Neuronal stem cell (in vitro differentiated cells): ENCODE data around the gene PDGFD.

Experiments
- DNase-seq: peaks from one replicate; pipeline ENCODE4 v3.0.0-alpha.2; 2013; ENCODE audit warnings: low spot score
- H2AFZ ChIP-seq: one replicate; pipeline ENCODE4 v1.6.1; 2013; ENCODE audit warnings: mild to moderate bottlenecking, low read length, inconsistent platforms
- H2AK5ac ChIP-seq: 2 replicates; pipeline ENCODE4 v1.6.1; 2013; ENCODE audit warnings: low read depth, mild to moderate bottlenecking, inconsistent platforms, low read length, moderate library complexity, mixed read lengths
- H2BK120ac ChIP-seq: 2 replicates; pipeline ENCODE4 v1.6.1; 2013; ENCODE audit warnings: low read depth, mild to moderate bottlenecking, inconsistent platforms, low read length, moderate library complexity, mixed read lengths
- H2BK12ac ChIP-seq: one replicate; pipeline ENCODE4 v1.6.1; 2013; ENCODE audit warnings: low read length, inconsistent platforms
- H2BK15ac ChIP-seq: 2 replicates; pipeline ENCODE4 v1.6.1; 2013; ENCODE audit warnings: mild to moderate bottlenecking, low read length, inconsistent platforms, mixed read lengths
- H2BK5ac ChIP-seq: one replicate; pipeline ENCODE4 v1.6.1; 2013; ENCODE audit warnings: inconsistent platforms, mild to moderate bottlenecking, low read length, moderate library complexity
- H3K14ac ChIP-seq: one replicate; pipeline ENCODE4 v1.6.1; 2013; ENCODE audit warnings: low read length, inconsistent platforms
- H3K18ac ChIP-seq: 2 replicates; pipeline ENCODE4 v1.6.1; 2013; ENCODE audit warnings: low read length, inconsistent platforms
- H3K23ac ChIP-seq: 2 replicates; pipeline ENCODE4 v1.6.1; 2013; ENCODE audit warnings: low read depth, mild to moderate bottlenecking, mixed read lengths, low read length, inconsistent platforms; ENCODE audit not compliant: poor library complexity
- H3K27ac ChIP-seq: replicated peaks from 3 replicates; pipeline ENCODE4 v1.5.1; 2013; ENCODE audit warnings: low read length, inconsistent platforms
- H3K27me3 ChIP-seq, 3 experiments: 2 replicates each; pipeline ENCODE4 v1.6.1; 2013; ENCODE audit warnings: low read length in 3 of 3, mild to moderate bottlenecking in 2 of 3, inconsistent platforms in 1 of 3, low read depth in 1 of 3, mixed read lengths in 1 of 3, moderate library complexity in 1 of 3; ENCODE audit not compliant: control insufficient read depth in 3 of 3, insufficient read depth in 3 of 3
- H3K36me3 ChIP-seq, 2 donors: replicated peaks in 1 of 2; 2 replicates each; pipeline ENCODE4 v1.6.1; 2013; ENCODE audit warnings: low read length in 2 of 2; ENCODE audit not compliant: control insufficient read depth in 2 of 2, insufficient read depth in 2 of 2
- H3K4ac ChIP-seq: 2 replicates; pipeline ENCODE4 v1.6.1; 2013; ENCODE audit warnings: inconsistent platforms, mild to moderate bottlenecking, low read length, moderate library complexity
- H3K4me1 ChIP-seq, 2 donors: 1 replicate in 1 of 2; 2 replicates in 1 of 2; pipeline ENCODE4 v1.6.1; 2013; ENCODE audit warnings: low read length in 2 of 2, low read depth in 1 of 2; ENCODE audit not compliant: control insufficient read depth in 2 of 2, insufficient read depth in 1 of 2
- H3K4me2 ChIP-seq: one replicate; pipeline ENCODE4 v1.6.1; 2013; ENCODE audit warnings: mild to moderate bottlenecking, low read length, inconsistent platforms; ENCODE audit not compliant: insufficient read depth, poor library complexity, severe bottlenecking
- H3K4me3 ChIP-seq, 2 donors: 2 replicates each; pipeline ENCODE4 v1.5.1; 2013; ENCODE audit warnings: low read length in 2 of 2, mild to moderate bottlenecking in 2 of 2, inconsistent platforms in 1 of 2, moderate library complexity in 1 of 2
- H3K79me1 ChIP-seq: one replicate; pipeline ENCODE4 v1.6.1; 2013; ENCODE audit warnings: low read depth, mild to moderate bottlenecking, inconsistent platforms, low read length, moderate library complexity
- H3K9ac ChIP-seq: one replicate; pipeline ENCODE4 v1.6.1; 2013; ENCODE audit warnings: mild to moderate bottlenecking, low read depth, low read length, inconsistent platforms; ENCODE audit not compliant: poor library complexity
- H3K9me3 ChIP-seq, 2 donors: replicated peaks in 1 of 2; 2 replicates each; pipeline versions ENCODE3 to v1.6.1; 2013; ENCODE audit warnings: low read length in 2 of 2, mild to moderate bottlenecking in 2 of 2, inconsistent platforms in 1 of 2, low read depth in 1 of 2, mixed read lengths in 1 of 2, moderate library complexity in 1 of 2; ENCODE audit not compliant: control insufficient read depth in 2 of 2, insufficient read depth in 1 of 2
- H4K8ac ChIP-seq: one replicate; pipeline ENCODE4 v1.6.1; 2013; ENCODE audit warnings: low read depth, mild to moderate bottlenecking, inconsistent platforms, low read length, moderate library complexity
- H4K91ac ChIP-seq: one replicate; pipeline ENCODE4 v1.6.1; 2013; ENCODE audit warnings: low read length, low read depth, mild to moderate bottlenecking, inconsistent platforms; ENCODE audit not compliant: poor library complexity
- WGBS, 2 donors: extraction: QIAGEN DNeasy Blood & Tissue Kit; methylation state at CpG; one replicate each; pipeline ENCODE4 v1.1.7; 2013; ENCODE audit warnings: missing lambda C conversion rate in 2 of 2, mixed read lengths in 1 of 2; ENCODE audit not compliant: insufficient read length in 2 of 2, insufficient replicate concordance in 1 of 2; ENCODE audit errors: extremely low coverage in 2 of 2; 5-methylcytosine and 5-hydroxymethylcytosine counted together

The PDGFD gene

DNA sequence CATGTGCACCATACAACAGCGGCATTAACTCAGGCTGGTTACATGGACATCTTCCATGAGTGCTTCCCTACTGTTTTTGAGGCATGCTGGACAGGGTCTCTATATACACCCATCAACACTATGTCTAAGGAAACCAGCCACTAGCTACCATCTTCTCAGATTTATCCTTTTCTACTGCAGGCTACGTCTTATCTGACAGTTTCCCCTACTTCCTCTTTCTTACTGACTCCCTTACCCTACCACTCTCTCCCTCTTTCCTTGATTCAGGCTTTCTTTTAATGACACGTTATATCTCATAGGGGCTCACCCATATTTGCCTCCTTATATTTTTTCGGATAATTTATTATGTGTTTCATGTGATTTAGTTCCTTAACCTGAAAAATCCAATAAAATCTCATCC, 85.7 kb downstream of the PDGFD start:
- no peaks in the 10 kb centered on the region for H3K79me1 ChIP-seq
- no peak overlapping the region for H3K4me3 ChIP-seq
- H2BK15ac ChIP-seq: no peak overlapping the region
- no peak overlapping the region for H2AK5ac ChIP-seq
- no peaks in the 10 kb centered on the region for H3K4me1 ChIP-seq
- H2AFZ ChIP-seq: no peak overlapping the region
- no peak overlapping the region for H3K27ac ChIP-seq
- H3K27me3 ChIP-seq: no peaks in the 10 kb centered on the region
- H3K14ac ChIP-seq: no peak overlapping the region
- DNase-seq: no peak
- H2BK5ac ChIP-seq: no peak overlapping the region
- no peak overlapping the region for H3K23ac ChIP-seq
- H2BK12ac ChIP-seq: no peak overlapping the region
- H3K9ac ChIP-seq: no peak overlapping the region
- whole genome bisulfite sequencing, 2 donors: no CpG with 5 or more reads among the region's 4 CpGs
- no peak overlapping the region for H3K4me2 ChIP-seq
- H3K36me3 ChIP-seq: no peaks in the 10 kb centered on the region
- H4K91ac ChIP-seq: no peak overlapping the region
- no peak overlapping the region for H3K4ac ChIP-seq
- no peak overlapping the region for H4K8ac ChIP-seq
- no peak overlapping the region for H3K18ac ChIP-seq
- no peak overlapping the region for H2BK120ac ChIP-seq
- H3K9me3 ChIP-seq: no peaks in the 10 kb centered on the region

DNA sequence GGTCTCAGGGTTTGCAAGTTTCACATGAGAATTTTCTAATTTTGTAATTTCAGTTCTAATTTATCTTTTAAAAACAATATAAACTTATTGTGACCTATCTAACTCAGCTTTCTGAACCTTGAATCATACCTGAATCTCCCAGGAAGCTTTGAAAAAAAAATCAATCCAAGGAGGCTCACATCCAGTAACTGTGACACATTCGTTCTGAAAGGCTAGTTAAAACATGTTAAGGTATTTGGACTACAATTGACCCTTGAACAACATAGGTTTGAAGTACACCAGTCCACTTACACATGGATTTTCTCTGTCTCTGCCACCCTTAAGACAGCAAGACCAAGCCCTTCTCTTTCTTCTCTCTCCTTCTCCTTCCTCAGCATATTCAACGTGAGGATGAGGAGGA, 87.5 kb downstream of the PDGFD start:
- Histone ChIP-seq H3K9me3 (no peaks in the 10 kb centered on the region), H4K8ac (no peak overlapping the region), H3K23ac (no peak overlapping the region), H2BK15ac (no peak overlapping the region), H3K14ac (no peak overlapping the region), H3K18ac (no peak overlapping the region), H3K4ac (no peak overlapping the region), H3K79me1 (no peaks in the 10 kb centered on the region), H2AFZ (no peak overlapping the region), H3K4me3 (no peak overlapping the region), H3K27ac (no peak overlapping the region), H2BK5ac (no peak overlapping the region), H2BK12ac (no peak overlapping the region), H3K9ac (no peak overlapping the region), H3K4me1 (no peaks in the 10 kb centered on the region), H3K27me3 (no peaks in the 10 kb centered on the region), H4K91ac (no peak overlapping the region), H3K4me2 (no peak overlapping the region), H3K36me3 (no peaks in the 10 kb centered on the region), H2BK120ac (no peak overlapping the region), H2AK5ac (no peak overlapping the region)
- WGBS, 2 donors: no CpG with 5 or more reads among the region's 2 CpGs
- no peak for DNase-seq

DNA sequence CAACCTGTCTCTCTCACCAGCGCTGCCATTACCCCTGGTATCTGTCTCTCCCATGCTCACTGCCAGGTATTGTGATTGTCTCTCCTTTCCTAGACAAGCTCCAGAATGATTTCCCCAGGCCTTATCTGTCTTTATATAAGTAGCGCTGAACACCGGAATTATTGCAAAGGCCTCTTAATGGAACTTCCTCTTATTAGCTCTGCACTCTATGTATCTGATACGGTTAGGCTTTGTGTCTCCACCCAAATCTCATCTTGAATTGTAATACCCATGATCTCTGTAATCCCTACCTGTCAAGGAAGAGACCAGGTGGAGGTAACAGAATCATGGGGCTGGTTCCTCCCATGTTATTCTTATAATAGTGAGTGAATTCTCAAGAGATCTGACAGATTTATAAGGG, 88.2 kb downstream of the PDGFD start:
- Histone ChIP-seq H2AK5ac (no peak overlapping the region), H3K4me3 (no peak overlapping the region), H3K27me3 (no peaks in the 10 kb centered on the region), H3K9ac (no peak overlapping the region), H2BK12ac (no peak overlapping the region), H3K4me2 (no peak overlapping the region), H2BK120ac (no peak overlapping the region), H3K4me1 (no peaks in the 10 kb centered on the region), H2BK15ac (no peak overlapping the region), H3K27ac (no peak overlapping the region), H3K18ac (no peak overlapping the region), H4K8ac (no peak overlapping the region), H2BK5ac (no peak overlapping the region), H2AFZ (no peak overlapping the region), H3K4ac (no peak overlapping the region), H3K79me1 (no peaks in the 10 kb centered on the region), H4K91ac (no peak overlapping the region), H3K36me3 (no peaks in the 10 kb centered on the region), H3K14ac (no peak overlapping the region), H3K23ac (no peak overlapping the region), H3K9me3 (no peaks in the 10 kb centered on the region)
- no peak for DNase-seq
- no CpG with 5 or more reads among the region's 4 CpGs for WGBS, 2 donors

DNA sequence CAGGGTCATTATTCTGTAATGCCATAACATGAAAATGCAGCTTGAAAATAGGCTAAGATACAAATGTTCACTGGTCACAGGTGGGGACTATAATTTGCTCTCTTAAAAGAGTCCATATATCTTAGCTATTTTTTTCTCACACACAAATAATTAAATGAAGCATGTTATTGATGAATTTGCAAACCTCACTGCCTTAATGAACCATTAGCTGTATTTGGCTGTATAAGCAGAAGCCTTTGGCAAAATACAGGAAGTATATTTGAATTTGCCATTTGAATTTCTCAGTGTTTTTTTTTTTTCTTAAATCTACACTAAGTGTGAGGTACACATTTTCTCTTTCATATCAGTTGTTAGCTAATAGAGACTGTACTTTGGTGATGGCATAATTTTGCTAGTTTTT, 88.9 kb downstream of the PDGFD start:
- Histone ChIP-seq H3K23ac (no peak overlapping the region), H3K4me3 (no peak overlapping the region), H3K4me1 (no peaks in the 10 kb centered on the region), H3K36me3 (no peaks in the 10 kb centered on the region), H2AK5ac (no peak overlapping the region), H3K79me1 (no peaks in the 10 kb centered on the region), H4K8ac (no peak overlapping the region), H3K27ac (no peak overlapping the region), H4K91ac (no peak overlapping the region), H3K14ac (no peak overlapping the region), H2BK12ac (no peak overlapping the region), H3K18ac (no peak overlapping the region), H3K9me3 (no peaks in the 10 kb centered on the region), H3K4me2 (no peak overlapping the region), H2BK15ac (no peak overlapping the region), H2BK5ac (no peak overlapping the region), H3K4ac (no peak overlapping the region), H3K27me3 (no peaks in the 10 kb centered on the region), H2BK120ac (no peak overlapping the region), H3K9ac (no peak overlapping the region), H2AFZ (no peak overlapping the region)
- no peak for DNase-seq
